ENCODE results near the gene RPL37A.

RPL37A gene

DNA sequence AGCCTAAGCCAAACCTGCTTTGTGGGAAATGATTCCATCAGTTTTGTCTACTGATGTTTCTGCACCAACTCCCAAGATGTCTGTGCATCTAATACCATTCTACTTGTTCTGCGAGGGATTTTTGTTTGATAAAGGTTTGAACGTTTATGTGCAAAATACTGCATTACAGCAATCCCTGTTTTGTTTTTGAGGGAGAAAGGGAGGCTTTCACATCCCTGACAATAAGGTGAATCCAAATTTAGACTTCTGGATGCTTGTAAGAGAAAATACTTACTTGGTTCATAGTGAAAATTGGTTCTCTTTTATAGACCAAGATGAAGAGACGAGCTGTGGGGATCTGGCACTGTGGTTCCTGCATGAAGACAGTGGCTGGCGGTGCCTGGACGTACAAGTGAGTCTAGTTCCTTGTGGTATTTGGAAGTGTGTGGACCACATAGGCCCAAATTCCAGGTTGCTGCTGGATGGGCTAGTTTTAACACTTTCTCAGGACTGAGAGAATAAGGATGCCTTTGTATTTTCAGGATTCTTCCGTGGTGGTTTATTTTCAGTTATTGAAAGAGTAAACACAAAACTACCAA lies 1.1 kb downstream of the RPL37A start:
- DNase-seq (ENCODE audit: low read depth, low spot score) = no peak
- Histone ChIP-seq H3K4me3 (ENCODE audit: insufficient read length, low read depth) (peak overlapping the region; percentile 96), H3K9me3 (ENCODE audit: insufficient read depth, low read length) (no peaks in the 10 kb centered on the region), H3K27me3 (ENCODE audit: insufficient read depth, insufficient read length) (no peaks in the 10 kb centered on the region), H3K4me1 (ENCODE audit: insufficient read depth, insufficient read length) (no peaks in the 10 kb centered on the region), H3K36me3 (ENCODE audit: insufficient read depth, insufficient read length, low read length) (peaks cover 81% of the 10 kb centered on the region), H3K9ac (ENCODE audit: insufficient read length, low read depth) (peak overlapping the region; percentile 98)
- no peak for TF ChIP-seq SUZ12 (IDR thresholded peaks at IDR 0.05; ENCODE audit: extremely low read depth, insufficient read depth, insufficient read length)
- no peak for TF ChIP-seq YY1 (IDR thresholded peaks at IDR 0.05; ENCODE audit: insufficient read depth, insufficient read length)
- TF ChIP-seq ZNF274 (IDR thresholded peaks at IDR 0.05; ENCODE audit: low read depth, low read length) = no peak

DNA sequence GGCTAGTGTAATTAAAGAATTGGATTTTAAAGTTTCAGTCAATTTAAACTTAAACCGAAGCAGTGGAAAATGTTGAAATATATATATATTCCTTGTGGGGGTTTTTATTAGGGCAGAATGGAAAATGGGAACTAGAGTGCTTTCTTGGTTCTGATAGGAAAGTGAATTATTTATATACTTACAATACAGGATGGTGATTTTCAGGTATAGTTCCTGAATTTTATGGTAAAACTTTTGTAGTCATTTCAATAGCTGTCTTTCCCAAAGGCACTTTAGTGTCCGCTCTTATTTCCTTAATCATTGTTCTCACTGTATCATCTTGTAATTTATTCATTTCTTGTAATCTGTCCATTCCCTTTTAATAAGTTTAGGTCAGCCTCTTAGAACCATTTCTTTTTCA lies 1.9 kb downstream of the RPL37A start:
- no peak for DNase-seq (ENCODE audit: low read depth, low spot score)
- TF ChIP-seq ZNF274 (IDR thresholded peaks at IDR 0.05; ENCODE audit: low read depth, low read length) (no peak), SUZ12 (IDR thresholded peaks at IDR 0.05; ENCODE audit: extremely low read depth, insufficient read depth, insufficient read length) (no peak), YY1 (IDR thresholded peaks at IDR 0.05; ENCODE audit: insufficient read depth, insufficient read length) (no peak)
- Histone ChIP-seq H3K36me3 (ENCODE audit: insufficient read depth, insufficient read length, low read length) (peaks cover 80% of the 10 kb centered on the region), H3K9me3 (ENCODE audit: insufficient read depth, low read length) (no peaks in the 10 kb centered on the region), H3K4me3 (ENCODE audit: insufficient read length, low read depth) (peak overlapping the region; percentile 96), H3K9ac (ENCODE audit: insufficient read length, low read depth) (peak overlapping the region; percentile 98), H3K27me3 (ENCODE audit: insufficient read depth, insufficient read length) (no peaks in the 10 kb centered on the region), H3K4me1 (ENCODE audit: insufficient read depth, insufficient read length) (no peaks in the 10 kb centered on the region)

DNA sequence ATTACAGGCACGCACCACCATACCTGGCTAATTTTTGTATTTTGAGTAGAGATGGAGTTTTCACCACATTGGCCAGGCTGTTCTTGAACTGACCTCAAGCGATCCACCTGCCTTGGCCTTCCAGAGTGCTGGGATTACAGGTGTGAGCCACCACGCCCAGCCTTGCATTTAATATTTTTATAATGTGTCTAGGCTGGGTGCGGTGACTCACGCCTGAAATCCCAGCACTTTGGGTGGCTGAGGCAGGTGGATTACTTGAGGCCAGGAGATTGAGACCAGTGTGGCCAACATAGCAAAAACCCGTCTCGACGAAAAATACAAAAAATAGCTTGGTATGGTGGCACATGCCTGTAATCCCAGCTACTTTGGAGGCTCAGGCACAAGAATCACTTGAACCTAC lies 3.2 kb downstream of the RPL37A start:
- H3K4me1 ChIP-seq (ENCODE audit: insufficient read depth, insufficient read length) = no peaks in the 10 kb centered on the region
- no peak for DNase-seq (ENCODE audit: low read depth, low spot score)
- no peaks in the 10 kb centered on the region for H3K9me3 ChIP-seq (ENCODE audit: insufficient read depth, low read length)
- TF ChIP-seq SUZ12 (IDR thresholded peaks at IDR 0.05; ENCODE audit: extremely low read depth, insufficient read depth, insufficient read length) (no peak), ZNF274 (IDR thresholded peaks at IDR 0.05; ENCODE audit: low read depth, low read length) (no peak), YY1 (IDR thresholded peaks at IDR 0.05; ENCODE audit: insufficient read depth, insufficient read length) (no peak)
- H3K4me3 ChIP-seq (ENCODE audit: insufficient read length, low read depth) = no peak overlapping the region
- peak overlapping the region; percentile 53 for H3K9ac ChIP-seq (ENCODE audit: insufficient read length, low read depth)
- no peaks in the 10 kb centered on the region for H3K27me3 ChIP-seq (ENCODE audit: insufficient read depth, insufficient read length)
- H3K36me3 ChIP-seq (ENCODE audit: insufficient read depth, insufficient read length, low read length) = peaks cover 74% of the 10 kb centered on the region

DNA sequence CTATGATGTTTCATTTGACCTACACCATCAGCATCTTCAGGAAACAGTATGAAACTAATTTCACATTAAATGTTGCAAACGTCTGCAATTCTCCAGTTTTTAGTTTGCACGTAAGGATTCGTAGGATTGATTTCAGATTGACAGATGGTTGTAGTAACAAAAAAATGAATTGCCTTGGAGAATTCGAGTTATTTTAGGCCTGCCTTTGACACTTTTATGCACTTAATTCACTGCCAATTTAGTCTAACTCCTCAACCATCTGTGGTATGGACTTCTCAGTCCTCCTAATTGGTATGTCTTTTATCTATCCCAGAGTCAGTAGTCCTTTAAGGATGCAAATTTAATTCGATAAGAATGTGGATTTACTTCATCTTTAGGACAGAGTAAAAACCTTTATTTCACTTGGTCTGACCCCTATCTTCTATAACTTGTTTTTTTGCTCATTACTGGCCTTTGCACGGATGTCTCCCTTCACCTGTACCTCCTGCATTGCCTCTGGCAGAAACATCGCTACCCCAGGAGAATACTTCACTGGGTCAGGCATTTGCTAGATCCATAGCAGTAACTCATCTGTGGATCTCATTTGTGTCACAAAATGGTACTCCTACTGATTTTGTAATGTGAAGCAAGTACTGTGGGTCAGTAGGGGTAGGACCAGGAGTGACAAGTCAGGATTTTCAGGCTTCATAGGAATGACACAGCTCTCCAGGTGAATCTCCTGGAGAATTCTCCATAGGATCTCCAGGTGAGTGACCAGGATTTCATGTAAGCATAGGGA lies 3.9 kb downstream of the RPL37A start:
- peak overlapping the region; percentile 53 for H3K9ac ChIP-seq (ENCODE audit: insufficient read length, low read depth)
- H3K27me3 ChIP-seq (ENCODE audit: insufficient read depth, insufficient read length) = no peaks in the 10 kb centered on the region
- TF ChIP-seq ZNF274 (IDR thresholded peaks at IDR 0.05; ENCODE audit: low read depth, low read length) = no peak
- no peak for TF ChIP-seq SUZ12 (IDR thresholded peaks at IDR 0.05; ENCODE audit: extremely low read depth, insufficient read depth, insufficient read length)
- TF ChIP-seq YY1 (IDR thresholded peaks at IDR 0.05; ENCODE audit: insufficient read depth, insufficient read length) = no peak
- no peak overlapping the region for H3K4me3 ChIP-seq (ENCODE audit: insufficient read length, low read depth)
- H3K9me3 ChIP-seq (ENCODE audit: insufficient read depth, low read length) = no peaks in the 10 kb centered on the region
- no peaks in the 10 kb centered on the region for H3K4me1 ChIP-seq (ENCODE audit: insufficient read depth, insufficient read length)
- peaks cover 72% of the 10 kb centered on the region for H3K36me3 ChIP-seq (ENCODE audit: insufficient read depth, insufficient read length, low read length)
- DNase-seq (ENCODE audit: low read depth, low spot score) = no peak

DNA sequence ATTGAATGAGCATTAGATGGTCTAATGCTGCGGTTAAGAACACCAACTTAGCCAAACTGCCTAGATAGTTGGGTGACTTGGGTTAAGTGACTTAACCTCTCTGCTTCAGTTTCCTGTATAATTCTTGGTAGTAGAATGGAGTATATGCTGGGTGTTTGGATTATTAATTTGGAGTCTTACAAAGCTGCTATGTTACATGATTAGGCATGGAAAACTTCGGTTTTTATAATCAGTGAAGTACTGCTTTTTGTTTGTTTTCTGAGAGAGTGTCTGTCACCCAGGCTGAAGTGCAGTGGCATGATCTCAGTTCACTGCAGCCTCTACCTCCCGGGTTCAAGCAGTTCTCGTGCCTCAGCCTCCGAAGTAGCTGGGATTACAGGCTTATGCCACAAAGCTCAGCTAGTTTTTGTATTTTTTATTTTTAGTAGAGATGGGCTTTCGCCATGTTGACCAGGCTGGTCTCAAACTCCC lies 4.5 kb downstream of the RPL37A start:
- Histone ChIP-seq H3K9ac (ENCODE audit: insufficient read length, low read depth) (no peak overlapping the region), H3K27me3 (ENCODE audit: insufficient read depth, insufficient read length) (no peaks in the 10 kb centered on the region), H3K4me3 (ENCODE audit: insufficient read length, low read depth) (no peak overlapping the region), H3K9me3 (ENCODE audit: insufficient read depth, low read length) (no peaks in the 10 kb centered on the region), H3K36me3 (ENCODE audit: insufficient read depth, insufficient read length, low read length) (peaks cover 72% of the 10 kb centered on the region), H3K4me1 (ENCODE audit: insufficient read depth, insufficient read length) (no peaks in the 10 kb centered on the region)
- TF ChIP-seq SUZ12 (IDR thresholded peaks at IDR 0.05; ENCODE audit: extremely low read depth, insufficient read depth, insufficient read length) (no peak), ZNF274 (IDR thresholded peaks at IDR 0.05; ENCODE audit: low read depth, low read length) (no peak), YY1 (IDR thresholded peaks at IDR 0.05; ENCODE audit: insufficient read depth, insufficient read length) (no peak)
- DNase-seq (ENCODE audit: low read depth, low spot score) = no peak

DNA sequence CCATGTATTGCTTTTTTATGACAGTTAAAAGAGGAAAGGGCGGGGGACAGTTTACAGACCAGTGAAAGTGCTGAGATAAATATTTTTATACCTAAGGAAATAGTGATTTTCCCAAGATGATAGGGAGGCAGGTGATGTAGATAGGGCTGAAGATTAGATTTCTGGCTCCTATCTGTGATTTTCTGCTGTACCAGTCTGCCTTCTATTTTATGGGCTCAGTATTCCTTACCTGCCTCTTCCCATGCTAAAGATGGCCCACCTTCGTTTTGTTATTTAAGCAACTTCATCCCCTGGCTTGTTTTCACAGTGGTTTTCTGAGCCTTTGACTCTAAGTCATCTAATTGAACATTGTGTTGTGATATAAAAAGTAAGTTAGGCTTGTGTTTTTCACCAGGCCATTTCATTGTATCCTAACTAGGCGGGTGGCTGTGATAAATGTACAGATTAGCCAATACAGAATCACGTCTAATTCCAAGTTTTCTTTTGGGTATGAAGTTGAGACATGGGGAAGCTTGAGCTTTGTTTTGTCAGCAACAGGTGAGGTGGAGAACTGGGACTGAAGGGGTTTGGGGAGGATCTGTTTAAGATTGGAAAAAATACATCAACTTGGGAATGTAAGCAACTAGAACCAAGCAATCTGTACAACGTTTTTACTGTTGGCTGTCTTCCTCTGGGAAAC lies 5.2 kb downstream of the RPL37A start:
- peaks cover 70% of the 10 kb centered on the region for H3K36me3 ChIP-seq (ENCODE audit: insufficient read depth, insufficient read length, low read length)
- no peak for DNase-seq (ENCODE audit: low read depth, low spot score)

DNA sequence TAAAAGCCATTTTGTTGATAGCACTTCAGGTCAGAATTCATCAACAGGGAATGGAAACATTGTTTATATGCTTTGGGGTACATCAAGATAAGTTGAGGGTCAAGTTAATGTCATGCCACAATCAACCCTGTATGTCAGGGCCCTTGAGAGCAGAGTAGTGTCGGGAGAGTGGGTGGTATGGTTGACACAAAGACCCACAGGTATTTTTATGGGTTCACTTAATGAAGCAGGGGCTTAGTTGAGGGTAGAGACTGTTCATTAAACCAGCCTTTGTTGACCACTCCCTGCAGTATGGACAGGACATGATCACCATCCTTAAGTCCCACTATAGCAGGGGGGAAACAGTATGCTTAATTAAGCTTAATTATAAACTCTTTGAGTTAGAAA lies 5.7 kb downstream of the RPL37A start:
- no peaks in the 10 kb centered on the region for H3K9me3 ChIP-seq (ENCODE audit: insufficient read depth, low read length)
- no peak for DNase-seq (ENCODE audit: low read depth, low spot score)
- no peaks in the 10 kb centered on the region for H3K4me1 ChIP-seq (ENCODE audit: insufficient read depth, insufficient read length)
- peaks cover 67% of the 10 kb centered on the region for H3K36me3 ChIP-seq (ENCODE audit: insufficient read depth, insufficient read length, low read length)
- TF ChIP-seq ZNF274 (IDR thresholded peaks at IDR 0.05; ENCODE audit: low read depth, low read length) = no peak
- no peak for TF ChIP-seq YY1 (IDR thresholded peaks at IDR 0.05; ENCODE audit: insufficient read depth, insufficient read length)
- no peak for TF ChIP-seq SUZ12 (IDR thresholded peaks at IDR 0.05; ENCODE audit: extremely low read depth, insufficient read depth, insufficient read length)
- no peak overlapping the region for H3K9ac ChIP-seq (ENCODE audit: insufficient read length, low read depth)
- H3K4me3 ChIP-seq (ENCODE audit: insufficient read length, low read depth) = no peak overlapping the region
- no peaks in the 10 kb centered on the region for H3K27me3 ChIP-seq (ENCODE audit: insufficient read depth, insufficient read length)

More for the DNA sequence above, 5.2 kb downstream of the RPL37A start:
- H3K9me3 ChIP-seq (ENCODE audit: insufficient read depth, low read length) = no peaks in the 10 kb centered on the region
- no peak overlapping the region for H3K4me3 ChIP-seq (ENCODE audit: insufficient read length, low read depth)
- TF ChIP-seq SUZ12 (IDR thresholded peaks at IDR 0.05; ENCODE audit: extremely low read depth, insufficient read depth, insufficient read length) (no peak), YY1 (IDR thresholded peaks at IDR 0.05; ENCODE audit: insufficient read depth, insufficient read length) (no peak)
- H3K4me1 ChIP-seq (ENCODE audit: insufficient read depth, insufficient read length) = no peaks in the 10 kb centered on the region
- H3K9ac ChIP-seq (ENCODE audit: insufficient read length, low read depth) = no peak overlapping the region
- H3K27me3 ChIP-seq (ENCODE audit: insufficient read depth, insufficient read length) = no peaks in the 10 kb centered on the region
